ENCODE measurements around the gene HPCAL1.

DNA sequence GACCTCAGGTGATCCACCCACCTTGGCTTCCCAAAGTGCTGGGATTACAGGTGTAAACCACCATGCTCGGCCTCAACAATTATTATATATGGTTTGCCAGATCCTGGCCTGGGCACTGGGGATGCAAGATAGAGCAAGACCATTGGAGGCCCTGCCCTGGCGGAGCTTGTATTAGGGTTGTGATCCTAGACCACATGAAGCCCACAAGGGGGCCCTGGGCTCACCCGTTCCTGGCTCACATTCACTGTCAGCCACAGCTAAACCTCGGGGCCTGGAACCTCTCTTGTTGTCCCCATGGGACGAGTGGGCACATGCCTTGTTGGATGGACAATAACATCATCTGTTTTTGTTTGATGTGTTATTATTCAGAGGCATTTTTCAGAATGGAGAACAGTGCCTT, 14.9 kb downstream of the HPCAL1 start:
- TF ChIP-seq, protein P1, sequence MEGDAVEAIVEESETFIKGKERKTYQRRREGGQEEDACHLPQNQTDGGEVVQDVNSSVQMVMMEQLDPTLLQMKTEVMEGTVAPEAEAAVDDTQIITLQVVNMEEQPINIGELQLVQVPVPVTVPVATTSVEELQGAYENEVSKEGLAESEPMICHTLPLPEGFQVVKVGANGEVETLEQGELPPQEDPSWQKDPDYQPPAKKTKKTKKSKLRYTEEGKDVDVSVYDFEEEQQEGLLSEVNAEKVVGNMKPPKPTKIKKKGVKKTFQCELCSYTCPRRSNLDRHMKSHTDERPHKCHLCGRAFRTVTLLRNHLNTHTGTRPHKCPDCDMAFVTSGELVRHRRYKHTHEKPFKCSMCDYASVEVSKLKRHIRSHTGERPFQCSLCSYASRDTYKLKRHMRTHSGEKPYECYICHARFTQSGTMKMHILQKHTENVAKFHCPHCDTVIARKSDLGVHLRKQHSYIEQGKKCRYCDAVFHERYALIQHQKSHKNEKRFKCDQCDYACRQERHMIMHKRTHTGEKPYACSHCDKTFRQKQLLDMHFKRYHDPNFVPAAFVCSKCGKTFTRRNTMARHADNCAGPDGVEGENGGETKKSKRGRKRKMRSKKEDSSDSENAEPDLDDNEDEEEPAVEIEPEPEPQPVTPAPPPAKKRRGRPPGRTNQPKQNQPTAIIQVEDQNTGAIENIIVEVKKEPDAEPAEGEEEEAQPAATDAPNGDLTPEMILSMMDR (IDR thresholded peaks at IDR 0.05; ENCODE audit: insufficient read depth, low read length, poor library complexity, severe bottlenecking) = no peak
- TF ChIP-seq EZH2phosphoT487 (conservative IDR thresholded peaks at IDR 0.05; ENCODE audit: low read length) = no peak

Measured in SU-DHL-6 (cell line).